IPS DF 19.7 (cell line): ENCODE data around the gene NKX2-8.

Experiments used
- DNase-seq: peaks from one replicate; pipeline ENCODE4 v3.0.0-alpha.2; 2013; ENCODE audit warnings: low read depth, low spot score

NKX2-8 gene

DNA sequence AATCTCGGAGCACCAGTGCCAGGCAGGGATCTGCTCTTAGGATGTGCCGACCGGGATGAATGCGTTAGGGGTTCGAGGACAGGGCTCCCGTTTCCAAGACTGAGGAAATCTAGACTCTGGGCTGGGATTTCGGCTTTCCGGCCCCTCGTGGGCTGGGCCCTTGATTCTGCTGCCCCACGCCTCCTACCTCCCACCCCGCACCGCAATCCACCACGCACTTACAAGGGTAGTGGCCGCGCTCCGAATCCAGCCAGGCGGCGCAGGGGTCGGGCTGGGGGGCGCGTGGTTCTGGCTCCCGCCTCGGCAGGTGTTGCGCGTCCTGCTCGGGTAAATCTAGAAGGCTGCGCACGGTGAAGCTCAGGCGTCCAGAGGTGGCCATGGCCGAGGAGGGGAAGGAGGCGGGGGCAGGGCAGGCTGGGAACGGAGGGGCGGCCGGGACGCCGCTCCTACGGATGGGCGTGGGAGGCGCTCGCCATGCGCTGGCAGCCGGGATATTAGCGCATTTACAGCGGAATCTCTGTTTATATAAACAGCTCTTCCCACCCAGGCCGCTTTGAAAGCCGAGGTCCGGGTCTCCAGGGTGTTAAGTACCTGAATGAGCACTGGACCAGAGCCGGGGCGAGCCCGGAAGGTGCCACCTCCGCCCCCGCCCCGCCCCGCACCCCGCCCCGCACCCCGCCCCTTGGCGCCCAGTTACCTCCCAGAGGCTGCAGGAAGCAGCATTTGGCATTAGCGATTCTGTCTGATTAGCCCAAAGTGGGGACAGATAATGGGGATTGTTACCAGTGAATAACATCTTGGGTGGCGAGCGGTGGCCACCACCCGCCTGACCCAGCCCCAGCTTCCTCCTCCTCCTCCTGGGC is at the start of gene NKX2-8:
Gene NKX2-8, minus strand, starts transcription at position 604 of the 863 bp plus-strand sequence. Its CDS starts 225 bp downstream, at position 379.
- no peak for DNase-seq

DNA sequence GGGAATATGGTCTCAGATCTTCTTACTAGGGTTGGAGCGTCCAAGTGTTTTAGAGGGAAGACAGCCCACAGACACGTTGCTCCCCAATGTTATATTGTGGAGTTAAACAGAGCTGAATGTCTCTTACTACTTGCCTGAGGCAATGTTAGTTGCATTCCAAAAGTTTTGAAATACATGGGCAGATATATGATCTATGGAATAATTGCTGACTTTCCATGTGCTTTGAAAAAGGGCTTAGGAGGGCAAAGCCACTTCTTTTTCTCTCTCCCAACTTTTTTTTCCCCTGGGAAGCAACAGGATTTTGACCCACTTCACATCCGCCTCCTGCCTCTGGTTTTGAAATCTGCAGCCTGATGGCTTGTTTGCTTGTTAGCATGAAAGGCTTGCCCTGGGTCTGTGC is 45.6 kb upstream of the NKX2-8 start:
- DNase-seq: no peak

- DNase-seq: no peak
Observed at GRCh38 chr14:36626151-36626550, 43.7 kb upstream of the NKX2-8 start.

DNA sequence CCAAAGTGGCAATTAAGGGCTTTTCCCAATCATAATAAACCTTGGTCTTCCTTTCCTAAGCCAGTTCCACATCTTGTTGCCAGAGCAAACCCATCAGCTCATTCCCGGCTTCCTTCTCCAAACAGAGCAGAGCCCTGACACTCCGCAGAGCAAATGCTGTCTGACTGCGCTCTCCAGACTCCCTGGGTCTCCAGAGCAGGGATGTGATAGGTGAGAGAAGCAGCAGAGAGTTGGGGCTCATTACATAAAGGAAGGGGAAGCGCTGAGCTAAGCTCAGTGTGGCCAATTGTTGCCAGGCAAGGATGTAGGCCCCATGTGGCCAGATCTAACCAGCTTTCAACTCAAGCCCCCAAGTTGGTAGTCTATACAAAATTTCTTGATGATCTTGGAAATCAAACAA is 43.0 kb upstream of the NKX2-8 start:
- no peak for DNase-seq

DNA sequence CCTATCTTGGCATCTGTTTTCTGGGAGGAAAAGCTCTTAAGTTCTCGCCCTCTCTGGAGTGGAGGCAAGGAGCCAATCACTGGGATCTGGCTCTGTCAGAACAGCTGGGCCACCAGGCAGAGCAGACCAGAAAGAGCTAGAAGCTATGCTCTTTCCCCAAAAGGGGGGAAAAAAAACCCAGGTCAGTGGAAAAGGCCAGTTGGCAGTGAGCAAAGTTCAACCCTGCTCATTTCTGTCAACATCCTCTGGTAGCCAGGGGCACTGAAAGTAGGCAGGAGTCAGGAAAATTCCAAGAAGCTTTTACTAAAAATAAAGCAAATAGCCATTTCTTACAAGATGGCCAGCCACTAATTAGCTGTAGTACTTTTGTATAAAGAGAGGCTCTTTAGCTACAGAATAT is 42.6 kb upstream of the NKX2-8 start:
- no peak for DNase-seq

DNA sequence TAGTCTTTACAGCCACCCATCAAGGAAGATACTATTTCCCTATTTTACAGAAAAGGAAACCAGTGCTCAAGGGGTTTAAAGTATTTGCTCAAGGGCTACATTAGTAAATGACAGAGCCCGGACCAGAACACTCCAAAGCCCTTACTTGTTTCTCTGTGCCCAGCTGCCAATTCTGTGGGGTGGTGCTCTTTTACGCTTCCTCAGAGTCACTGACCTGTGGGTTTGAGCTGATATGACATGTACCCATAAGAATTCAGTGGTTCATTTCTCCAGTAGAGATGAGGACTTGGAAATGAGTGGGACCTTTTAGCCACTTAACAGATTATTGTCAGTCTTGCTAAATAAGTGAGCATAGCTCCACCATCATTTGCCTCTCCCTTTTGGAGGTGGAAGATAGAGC is 37.4 kb upstream of the NKX2-8 start:
- DNase-seq: no peak

DNA sequence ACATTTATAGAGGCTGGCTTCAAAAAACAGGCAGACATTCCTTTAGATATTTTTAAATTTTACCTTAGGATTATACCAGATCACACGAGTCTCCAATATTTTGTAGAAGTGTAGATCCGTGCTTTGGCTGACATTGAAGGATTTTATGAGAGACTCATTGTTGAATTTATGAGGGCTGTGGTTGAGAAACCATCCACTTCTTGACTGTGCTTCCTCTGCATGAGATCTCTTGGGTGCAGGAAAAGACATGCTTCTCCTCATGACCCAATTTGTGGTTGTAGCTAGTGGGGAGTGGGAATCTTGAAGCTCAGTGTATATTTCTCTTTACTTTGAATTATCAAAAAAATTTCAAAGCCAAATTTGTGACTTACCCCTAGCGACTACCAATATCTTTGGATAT is 36.7 kb upstream of the NKX2-8 start:
- DNase-seq: no peak

GRCh38 chr14:36618641-36619040 is 36.2 kb upstream of the NKX2-8 start:
- no peak for DNase-seq

DNA sequence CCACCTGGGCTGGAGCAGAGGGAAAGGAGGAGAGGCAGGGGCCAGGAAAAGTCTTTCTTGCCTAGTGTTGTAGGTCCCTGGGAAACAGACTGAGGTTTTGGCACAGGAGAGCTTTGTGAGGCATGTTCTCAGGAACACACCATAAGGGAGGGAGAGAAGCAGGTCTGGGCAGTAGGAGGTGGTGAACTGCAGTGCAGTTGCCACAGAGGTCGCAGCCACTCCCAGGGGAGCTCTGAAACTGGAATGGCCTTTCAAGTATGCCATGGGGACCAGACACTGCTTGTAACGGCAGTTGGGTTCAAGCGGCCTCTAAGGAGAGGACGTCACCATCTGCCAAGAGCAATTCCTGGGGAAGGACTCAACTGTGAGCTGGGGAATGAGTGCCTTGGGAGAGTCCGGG is 35.4 kb upstream of the NKX2-8 start:
- DNase-seq: no peak

DNA sequence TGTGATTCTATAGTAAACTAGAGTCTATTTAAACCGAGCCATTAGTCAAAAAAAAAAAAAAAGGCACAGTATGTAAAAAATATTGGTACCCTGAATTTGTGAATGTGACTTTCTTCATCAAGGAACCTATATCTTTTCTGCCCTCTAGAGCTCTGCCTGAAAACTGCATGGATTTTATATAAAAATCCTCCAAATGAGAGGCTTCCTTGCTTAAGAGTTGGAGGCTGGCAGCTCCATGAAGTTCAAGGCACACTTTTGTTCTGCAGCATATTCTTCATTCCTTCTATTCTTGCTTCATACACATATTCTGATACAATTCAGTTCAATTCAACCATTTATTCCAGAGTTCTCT is 23.1 kb upstream of the NKX2-8 start:
- no peak for DNase-seq

GRCh38 chr14:36604757-36605505 is 22.5 kb upstream of the NKX2-8 start:
- peak; percentile 63 for DNase-seq

DNA sequence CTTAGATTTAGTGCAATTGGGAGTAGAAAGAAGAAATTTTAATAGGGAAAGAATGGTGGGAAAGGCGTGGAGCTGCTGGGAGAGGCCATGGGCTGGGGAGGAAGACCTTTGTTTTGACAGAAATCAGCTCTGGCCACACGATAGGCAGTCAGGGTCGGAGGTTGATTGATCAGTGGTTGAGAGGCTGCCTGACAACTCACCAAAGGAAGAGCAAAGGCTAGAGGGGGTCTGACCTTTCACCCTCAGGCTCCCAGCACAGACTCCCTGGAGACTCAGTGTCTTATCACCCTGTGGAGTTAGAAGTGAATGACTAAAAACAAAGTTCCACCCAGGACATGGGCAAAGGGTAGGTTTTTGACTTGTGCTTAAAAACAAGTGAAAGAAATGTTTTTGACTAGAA is 18.0 kb upstream of the NKX2-8 start:
- no peak for DNase-seq

DNA sequence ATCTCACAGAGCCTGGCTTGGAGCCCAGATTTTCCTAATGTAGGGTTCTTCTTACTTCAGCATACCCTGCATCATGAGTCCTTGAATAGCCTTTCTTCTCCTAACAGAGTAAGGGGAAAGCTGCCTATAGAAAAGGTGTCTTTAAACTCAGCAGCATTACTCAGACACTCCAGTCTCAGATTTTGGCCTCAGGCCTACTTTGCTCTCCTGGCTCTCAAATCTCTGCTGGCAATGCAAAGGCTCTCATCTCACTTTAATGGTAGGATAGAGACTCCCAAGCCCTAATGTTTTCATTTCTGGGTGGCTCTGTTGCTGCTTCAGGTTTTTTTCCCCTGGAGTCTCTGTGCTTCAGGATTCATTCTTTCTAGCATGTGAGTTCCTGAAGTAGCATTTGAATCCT is 9.1 kb upstream of the NKX2-8 start:
- no peak for DNase-seq

- no peak for DNase-seq
Observed at GRCh38 chr14:36588788-36589187, 6.4 kb upstream of the NKX2-8 start.

GRCh38 chr14:36588119-36588518 is 5.7 kb upstream of the NKX2-8 start:
- DNase-seq: no peak

GRCh38 chr14:36585100-36585499 is 2.7 kb upstream of the NKX2-8 start:
- DNase-seq: no peak

DNA sequence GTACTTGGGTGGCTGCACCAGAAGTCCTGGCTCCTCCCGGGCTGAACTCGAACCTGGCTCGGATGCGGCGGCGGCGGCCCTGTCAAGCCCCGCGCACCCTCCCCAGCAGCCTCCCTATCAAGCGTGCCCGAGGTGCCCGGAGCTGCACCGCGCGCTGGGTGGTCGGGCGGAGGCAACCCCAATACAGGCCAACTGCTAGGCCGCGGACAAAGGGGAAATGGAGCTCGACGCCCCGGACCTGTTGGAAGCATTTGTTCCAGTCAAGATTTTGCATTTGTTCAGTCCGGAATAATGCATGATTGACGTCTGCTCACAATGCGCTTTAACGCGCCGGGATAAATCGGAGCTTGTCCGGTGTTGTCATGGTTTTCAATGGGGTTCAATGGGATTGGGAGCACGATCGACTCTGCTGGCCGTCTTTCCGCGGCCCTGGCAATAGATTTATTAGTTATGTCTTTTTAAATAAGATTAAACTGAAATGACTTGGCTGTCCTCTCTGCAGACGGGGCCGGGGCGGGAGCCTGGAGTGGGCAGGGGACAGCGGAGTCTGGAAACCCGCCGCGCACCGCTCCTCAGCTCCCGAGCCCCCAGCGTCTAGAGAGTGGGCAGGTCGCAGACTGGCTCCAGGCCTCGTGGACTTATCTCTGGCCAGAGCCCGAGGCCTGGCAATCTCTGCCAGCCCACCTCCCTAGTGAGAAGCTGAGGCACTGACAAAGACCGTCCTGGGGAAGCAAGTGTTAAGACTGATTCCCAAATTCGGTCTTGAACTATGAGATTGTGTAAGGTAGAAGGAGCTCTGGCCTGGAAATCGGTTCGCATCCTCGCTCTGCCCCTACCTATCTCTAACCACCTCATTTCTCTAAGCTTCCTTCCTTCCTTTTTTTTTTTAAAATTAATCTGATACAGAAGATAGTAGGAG is 1.7 kb upstream of the NKX2-8 start:
- no peak for DNase-seq

GRCh38 chr14:36583242-36583892 is 953 bp upstream of the NKX2-8 start:
- DNase-seq: no peak

DNA sequence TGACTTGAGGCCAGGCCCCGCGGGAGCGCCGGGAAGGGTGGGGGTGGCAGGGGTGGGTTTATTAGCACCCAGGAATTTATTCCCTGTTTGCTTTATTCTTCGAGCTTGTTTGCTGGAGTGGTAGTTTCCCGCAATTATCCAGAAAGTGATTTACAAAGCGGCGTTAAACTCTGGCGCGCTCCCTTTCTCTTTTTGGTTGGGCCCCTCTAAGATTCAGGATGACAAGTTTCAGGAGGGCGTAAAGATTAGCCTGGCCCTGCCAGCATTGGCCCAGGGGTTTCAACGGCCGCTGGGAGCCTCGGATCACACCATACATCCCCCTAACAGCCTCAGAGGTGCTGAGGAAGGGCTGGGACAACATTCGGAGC is 444 bp upstream of the NKX2-8 start:
- no peak for DNase-seq

GRCh38 chr14:36580856-36581831 is 1.3 kb downstream of the NKX2-8 start:
- DNase-seq: no peak
